ENCODE results near the gene MRPS34.

MRPS34 gene

GRCh38 chr16:1772908-1773702 is at the start of gene MRPS34:
TSS of gene MRPS34 (minus strand) at chr16:1773134. CDS start at chr16:1773119, 15 bp downstream.
- TF ChIP-seq CTCF (IDR thresholded peaks at IDR 0.05; ENCODE audit: control insufficient read depth, extremely low read depth, insufficient read depth) = peak; percentile 85
- peak; percentile 59 for DNase-seq (ENCODE audit: low read depth)
- peak within 1 kb of the TSS; percentile 94 for H3K4me3 ChIP-seq (ENCODE audit: low read depth, low read length)

GRCh38 chr16:1821861-1822611 is 49.1 kb upstream of the MRPS34 start:
- H3K4me3 ChIP-seq (ENCODE audit: low read depth, low read length) = no peak overlapping the region
- DNase-seq (ENCODE audit: low read depth) = no peak
- no peak for TF ChIP-seq CTCF (IDR thresholded peaks at IDR 0.05; ENCODE audit: control insufficient read depth, extremely low read depth, insufficient read depth)

GRCh38 chr16:1820946-1821290 is 48.0 kb upstream of the MRPS34 start:
- no peak overlapping the region for H3K4me3 ChIP-seq (ENCODE audit: low read depth, low read length)
- TF ChIP-seq CTCF (IDR thresholded peaks at IDR 0.05; ENCODE audit: control insufficient read depth, extremely low read depth, insufficient read depth) = no peak
- DNase-seq (ENCODE audit: low read depth) = no peak

GRCh38 chr16:1820096-1820945 is 47.4 kb upstream of the MRPS34 start:
- no peak for DNase-seq (ENCODE audit: low read depth)
- no peak for TF ChIP-seq CTCF (IDR thresholded peaks at IDR 0.05; ENCODE audit: control insufficient read depth, extremely low read depth, insufficient read depth)
- H3K4me3 ChIP-seq (ENCODE audit: low read depth, low read length) = no peak overlapping the region

GRCh38 chr16:1819611-1820010 is 46.7 kb upstream of the MRPS34 start:
- H3K4me3 ChIP-seq (ENCODE audit: low read depth, low read length) = no peak overlapping the region
- no peak for TF ChIP-seq CTCF (IDR thresholded peaks at IDR 0.05; ENCODE audit: control insufficient read depth, extremely low read depth, insufficient read depth)

GRCh38 chr16:1818873-1819525 is 46.1 kb upstream of the MRPS34 start:
- TF ChIP-seq CTCF (IDR thresholded peaks at IDR 0.05; ENCODE audit: control insufficient read depth, extremely low read depth, insufficient read depth) = no peak
- no peak overlapping the region for H3K4me3 ChIP-seq (ENCODE audit: low read depth, low read length)
- DNase-seq (ENCODE audit: low read depth) = no peak

More at GRCh38 chr16:1819611-1820010, 46.7 kb upstream of the MRPS34 start:
- DNase-seq (ENCODE audit: low read depth) = no peak
